Midbrain (tissue), 1 donor: ENCODE data around the gene FCER1G.

Experiments
- DNase-seq: peaks from one replicate; lab custom pipeline; 2025; lab: John Stamatoyannopoulos, UW

FCER1G gene

DNA sequence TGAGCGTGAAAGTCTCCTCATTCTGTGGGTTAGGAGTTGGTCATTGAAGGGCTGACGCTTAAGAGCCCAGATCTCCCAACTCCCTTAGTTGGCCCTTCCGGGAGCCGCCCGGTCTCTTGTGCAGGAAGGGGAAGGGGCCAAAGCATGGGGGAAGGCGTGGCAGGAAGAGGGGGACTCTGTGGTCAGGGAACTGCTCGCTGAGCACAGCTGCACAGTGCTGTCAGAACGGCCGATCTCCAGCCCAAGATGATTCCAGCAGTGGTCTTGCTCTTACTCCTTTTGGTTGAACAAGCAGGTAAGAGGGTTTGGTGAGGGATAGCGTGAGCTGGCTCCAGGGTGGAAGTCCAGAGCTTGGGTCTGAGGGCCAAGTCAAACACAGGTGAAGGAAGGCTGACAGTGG is at the start of gene FCER1G:
FCER1G (plus strand) TSS at position 220 of the 400 bp plus-strand sequence; CDS start at position 247, 27 bp downstream.
- peak; percentile 16 for DNase-seq

- peak; percentile 99 for DNase-seq
Measured at GRCh38 chr1:161165742-161166668, 49.1 kb upstream of the FCER1G start, which contains the start of gene PPOX. TSS of gene PPOX (plus strand) at chr1:161166426. CDS start at chr1:161166848, 422 bp downstream.

- DNase-seq = no peak
Measured at GRCh38 chr1:161166669-161167548, 48.2 kb upstream of the FCER1G start.

GRCh38 chr1:161168906-161169305 is 46.2 kb upstream of the FCER1G start:
- DNase-seq = no peak

DNA sequence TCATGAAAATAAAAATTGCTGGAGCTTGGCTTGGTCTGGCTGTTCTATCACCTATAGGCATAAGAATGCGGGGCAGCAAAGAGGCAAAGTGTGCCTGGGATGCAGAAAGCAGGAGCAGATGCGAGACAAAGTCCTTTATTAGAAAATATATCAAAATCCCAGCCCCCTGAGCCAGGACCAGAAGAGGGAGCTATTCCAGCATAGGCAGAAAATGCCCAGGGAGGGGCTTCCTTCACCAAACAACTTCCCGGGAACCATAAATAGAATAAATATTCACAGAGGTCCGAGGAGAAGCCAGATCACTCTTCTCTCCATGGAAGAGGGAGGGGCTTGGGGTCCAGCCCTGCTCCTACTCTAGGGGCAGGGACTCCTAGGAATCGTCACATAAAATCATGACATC is 43.9 kb upstream of the FCER1G start:
- no peak for DNase-seq

DNA sequence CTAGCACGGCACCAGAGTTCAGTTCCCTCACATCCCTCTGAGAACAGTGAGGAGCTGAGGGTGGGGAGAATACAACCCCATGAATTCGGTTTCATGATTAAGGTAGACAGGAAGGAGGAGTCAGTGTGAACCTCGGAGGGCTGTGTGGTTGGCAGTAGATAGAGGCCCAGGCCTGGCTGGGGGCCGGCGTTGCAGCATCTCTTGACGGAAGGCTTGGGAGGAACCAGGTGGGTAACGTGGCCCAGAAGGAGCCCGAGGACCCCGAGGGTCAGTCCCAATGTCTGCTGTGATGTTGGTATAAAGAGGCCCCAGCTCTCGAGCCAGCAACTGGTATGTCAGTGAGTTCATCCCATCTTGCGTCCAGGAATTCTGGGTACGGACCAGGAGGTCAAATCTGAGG is 43.4 kb upstream of the FCER1G start:
- DNase-seq = no peak

DNA sequence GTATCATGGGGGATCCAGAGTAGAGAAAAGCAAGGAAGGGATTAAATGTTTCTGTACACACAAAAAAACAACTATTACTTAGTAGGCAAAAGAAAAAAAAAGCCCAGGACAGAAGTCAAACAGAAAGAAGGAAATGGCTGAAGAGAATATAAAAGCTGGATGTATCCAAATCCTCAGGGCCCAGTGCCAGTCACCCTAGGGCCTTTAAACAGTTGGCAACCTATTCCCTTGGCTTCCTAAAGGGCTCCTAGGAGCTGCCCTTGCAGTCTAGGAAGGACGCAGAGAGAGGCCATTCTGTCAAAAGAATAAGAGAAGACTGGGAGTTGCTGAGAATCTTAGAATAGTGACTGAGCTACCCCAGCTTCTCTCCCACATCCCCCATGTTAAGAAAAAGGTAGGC is 42.7 kb upstream of the FCER1G start:
- no peak for DNase-seq

DNA sequence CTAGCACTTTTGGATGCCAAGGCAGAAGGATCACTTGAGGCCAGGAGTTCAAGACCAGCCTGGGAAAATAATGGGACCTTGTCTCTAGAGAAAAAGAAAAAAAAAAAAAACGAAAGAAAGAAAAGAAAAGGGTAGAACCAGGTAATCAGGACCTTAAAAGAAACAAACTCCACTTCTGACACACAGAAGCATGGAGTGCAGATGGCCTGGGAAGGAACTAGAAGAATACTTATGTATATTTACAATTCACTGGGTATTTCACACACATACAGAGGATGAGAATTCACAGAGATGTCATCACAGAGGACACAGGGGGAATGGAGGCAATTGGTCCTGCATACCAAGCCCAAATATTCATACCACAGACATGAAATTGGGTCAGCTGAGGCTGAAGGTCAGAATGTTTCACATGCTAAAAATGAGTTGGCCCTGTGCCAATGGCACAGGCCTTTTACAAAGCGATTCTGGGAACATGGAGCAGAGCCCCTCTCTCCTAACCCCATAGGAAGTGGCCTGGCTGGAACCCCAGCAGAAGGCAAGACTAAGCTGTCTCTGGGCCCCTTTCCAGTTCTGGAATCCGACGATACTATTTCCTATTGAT is 42.2 kb upstream of the FCER1G start:
- DNase-seq = no peak

GRCh38 chr1:161173711-161174110 is 41.4 kb upstream of the FCER1G start:
- no peak for DNase-seq

- DNase-seq = no peak
Measured at GRCh38 chr1:161174911-161175310, 40.2 kb upstream of the FCER1G start.

GRCh38 chr1:161175771-161176453 is 39.2 kb upstream of the FCER1G start:
- no peak for DNase-seq

DNA sequence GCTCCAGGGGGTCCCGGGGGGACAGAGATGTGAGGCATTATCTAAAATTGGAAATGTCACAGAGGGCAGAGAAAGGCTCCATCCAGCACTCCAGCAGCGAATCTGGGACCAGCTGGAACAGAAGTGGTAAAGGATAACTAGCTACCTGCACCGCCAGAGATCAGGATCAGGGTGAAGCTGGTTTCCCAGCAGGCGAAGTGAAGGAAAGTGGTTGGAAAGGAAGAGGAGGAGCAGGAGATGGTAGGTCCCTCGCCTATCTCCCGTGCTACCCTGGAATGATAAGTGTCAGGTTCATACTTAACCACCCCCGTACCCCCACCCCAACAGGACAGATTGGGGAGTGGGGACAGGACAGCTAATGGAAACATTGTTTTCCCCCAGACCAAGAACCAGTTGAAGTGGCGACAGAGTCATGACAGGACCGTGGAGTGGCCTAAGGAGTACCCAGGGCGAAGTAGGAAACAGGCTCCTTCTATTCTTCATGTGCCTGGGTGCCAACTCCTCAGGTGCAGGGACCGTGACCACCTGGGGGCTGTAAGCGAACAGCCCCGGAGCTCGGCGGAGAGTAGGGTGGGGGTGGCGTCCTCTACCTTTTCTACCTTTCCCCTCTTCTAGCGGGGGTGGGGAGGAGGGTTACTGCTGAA is 38.5 kb upstream of the FCER1G start:
- DNase-seq = no peak

- DNase-seq = peak; percentile 88
Measured at GRCh38 chr1:161177112-161177935, 37.8 kb upstream of the FCER1G start, which contains the start of gene B4GALT3. TSS of gene B4GALT3 (minus strand) at chr1:161177507. CDS start at chr1:161176060, 1,447 bp downstream.

GRCh38 chr1:161177936-161178244 is 37.2 kb upstream of the FCER1G start:
- no peak for DNase-seq

- no peak for DNase-seq
Measured at GRCh38 chr1:161179698-161180097, 35.4 kb upstream of the FCER1G start.

DNA sequence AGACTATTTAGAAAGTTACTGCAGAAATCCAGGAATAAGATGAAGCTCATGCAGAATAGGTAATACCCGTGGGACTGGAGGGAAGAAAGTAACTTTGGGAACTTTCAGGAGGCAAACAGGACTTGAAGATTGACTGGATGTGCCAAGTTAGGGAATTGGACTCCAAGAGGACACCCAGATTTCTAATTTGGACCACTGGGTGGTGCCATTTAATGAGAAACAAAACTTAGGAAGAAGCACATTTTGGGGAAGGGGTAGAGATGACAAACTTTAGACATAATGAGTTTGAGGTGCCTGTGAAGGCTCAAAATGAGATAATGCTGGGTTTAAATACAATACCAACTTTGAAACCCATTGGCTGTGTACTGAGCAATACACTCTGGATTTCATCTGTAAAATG is 34.5 kb upstream of the FCER1G start:
- peak; percentile 13 for DNase-seq

GRCh38 chr1:161182214-161182613 is 32.9 kb upstream of the FCER1G start:
- no peak for DNase-seq

- peak; percentile 41 for DNase-seq
Measured at GRCh38 chr1:161185282-161185682, 29.8 kb upstream of the FCER1G start.

- DNase-seq = peak; percentile 23
Measured at GRCh38 chr1:161185732-161186311, 29.3 kb upstream of the FCER1G start.

DNA sequence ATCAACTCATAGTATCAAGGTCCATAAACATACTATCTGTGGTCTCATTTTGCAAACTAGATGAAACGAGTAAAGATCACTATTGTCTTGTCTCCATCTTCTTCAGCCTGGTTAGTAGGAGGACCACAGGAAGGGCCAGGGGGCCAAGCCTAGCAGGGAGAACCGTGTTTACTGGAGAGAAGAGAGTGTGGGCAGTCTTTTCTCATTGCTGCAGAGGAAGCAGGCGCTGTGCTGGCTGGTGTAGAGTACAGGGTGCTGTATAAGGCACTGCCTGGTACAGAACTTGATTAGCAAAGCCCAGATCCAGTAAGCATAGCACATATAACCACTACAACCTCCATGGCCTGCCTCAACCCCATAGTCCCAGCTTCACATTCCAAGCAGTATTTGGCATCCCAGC is 27.8 kb upstream of the FCER1G start:
- no peak for DNase-seq
